Raji (cell line): ENCODE results near the gene ACBD6.

Source experiments
- POLR2A ChIP-seq: IDR thresholded peaks from 2 replicates; pipeline ENCODE4 v1.6.1; 2011; ENCODE audit warnings: low read depth, low read length, control low read depth; ENCODE audit not compliant: insufficient read depth

The ACBD6 gene

GRCh38 chr1:180343921-180344769, 158.2 kb downstream of the ACBD6 start:
- no peak for TF ChIP-seq POLR2A

GRCh38 chr1:180327089-180327488, 175.3 kb downstream of the ACBD6 start:
- no peak for TF ChIP-seq POLR2A

- TF ChIP-seq POLR2A, result no peak
These were observed 189.5 kb downstream of the ACBD6 start for GRCh38 chr1:180312926-180313325.

- TF ChIP-seq POLR2A, result no peak
These were observed 191.2 kb downstream of the ACBD6 start for GRCh38 chr1:180311011-180311730.

- no peak for TF ChIP-seq POLR2A
These were observed 192.3 kb downstream of the ACBD6 start for GRCh38 chr1:180310095-180310494.

- TF ChIP-seq POLR2A, result no peak
These were observed 193.0 kb downstream of the ACBD6 start for GRCh38 chr1:180309338-180309737.

- no peak for TF ChIP-seq POLR2A
These were observed 201.1 kb downstream of the ACBD6 start for GRCh38 chr1:180301135-180301742.

- no peak for TF ChIP-seq POLR2A
These were observed 202.7 kb downstream of the ACBD6 start for GRCh38 chr1:180299479-180300221.

GRCh38 chr1:180295999-180296398, 206.4 kb downstream of the ACBD6 start:
- no peak for TF ChIP-seq POLR2A

- no peak for TF ChIP-seq POLR2A
These were observed 207.7 kb downstream of the ACBD6 start for GRCh38 chr1:180294711-180295110.

- no peak for TF ChIP-seq POLR2A
These were observed 211.4 kb downstream of the ACBD6 start for GRCh38 chr1:180291004-180291403.

- no peak for TF ChIP-seq POLR2A
These were observed 211.9 kb downstream of the ACBD6 start for GRCh38 chr1:180290265-180291001.

GRCh38 chr1:180288940-180289339, 213.4 kb downstream of the ACBD6 start:
- TF ChIP-seq POLR2A, result no peak

- TF ChIP-seq POLR2A, result no peak
These were observed 214.2 kb downstream of the ACBD6 start for GRCh38 chr1:180287988-180288705.

GRCh38 chr1:180286417-180286816, 216.0 kb downstream of the ACBD6 start:
- TF ChIP-seq POLR2A, result no peak
